ENCODE results near the gene DECR2. TPM values are rescaled to one million over a fixed set of nuclear protein-coding genes. Genes with fewer than 3 reads are reported as not detected.

The DECR2 gene
- total and polyA plus RNA-seq, 9 of the 15 experiments (the other 6 are each of a cell fraction or from before 2014, with no cell fraction given), result 1.0 to 31.9 (median 10.3) TPM

DNA sequence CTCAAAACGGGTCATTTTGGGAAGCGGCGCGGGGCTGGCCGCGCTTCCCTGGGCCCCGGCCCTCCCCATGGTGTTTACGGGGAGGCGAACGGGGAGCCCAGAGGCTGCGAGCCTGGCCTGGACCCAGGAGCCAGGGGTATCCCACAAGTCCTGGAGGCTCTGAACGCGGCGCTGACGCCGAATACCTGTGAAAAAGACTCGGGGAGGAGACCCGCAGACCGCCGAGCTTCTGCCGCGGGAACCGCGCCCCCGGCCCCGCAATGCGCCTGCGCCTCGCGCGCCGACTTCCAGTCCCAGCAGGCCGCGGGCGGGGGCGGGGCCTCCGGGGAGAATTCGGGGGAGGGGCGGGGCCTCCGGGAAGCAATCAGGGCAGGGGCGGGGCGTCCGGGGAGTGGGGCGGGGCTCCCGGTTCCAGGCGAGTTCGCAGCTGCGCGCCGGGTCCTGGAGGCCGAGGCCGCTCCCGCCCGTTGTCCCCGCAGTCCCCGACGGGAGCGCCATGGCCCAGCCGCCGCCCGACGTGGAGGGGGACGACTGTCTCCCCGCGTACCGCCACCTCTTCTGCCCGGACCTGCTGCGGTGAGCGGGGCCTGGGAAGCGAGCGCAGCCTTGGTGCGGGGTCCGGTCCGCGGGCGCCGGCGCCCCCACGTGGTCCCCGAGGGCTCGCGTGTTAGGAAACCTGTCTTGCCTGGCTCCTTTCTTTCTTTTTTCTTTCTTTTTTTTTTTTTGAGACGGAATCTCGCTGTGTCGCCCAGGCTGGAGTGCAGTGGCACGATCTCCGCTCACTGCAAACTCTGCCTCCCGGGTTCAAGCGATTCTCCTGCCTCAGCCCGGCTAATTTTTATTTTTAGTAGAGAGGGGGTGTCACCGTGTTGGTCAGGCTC is at the start of gene DECR2 (continued):
- TF ChIP-seq, protein P1, sequence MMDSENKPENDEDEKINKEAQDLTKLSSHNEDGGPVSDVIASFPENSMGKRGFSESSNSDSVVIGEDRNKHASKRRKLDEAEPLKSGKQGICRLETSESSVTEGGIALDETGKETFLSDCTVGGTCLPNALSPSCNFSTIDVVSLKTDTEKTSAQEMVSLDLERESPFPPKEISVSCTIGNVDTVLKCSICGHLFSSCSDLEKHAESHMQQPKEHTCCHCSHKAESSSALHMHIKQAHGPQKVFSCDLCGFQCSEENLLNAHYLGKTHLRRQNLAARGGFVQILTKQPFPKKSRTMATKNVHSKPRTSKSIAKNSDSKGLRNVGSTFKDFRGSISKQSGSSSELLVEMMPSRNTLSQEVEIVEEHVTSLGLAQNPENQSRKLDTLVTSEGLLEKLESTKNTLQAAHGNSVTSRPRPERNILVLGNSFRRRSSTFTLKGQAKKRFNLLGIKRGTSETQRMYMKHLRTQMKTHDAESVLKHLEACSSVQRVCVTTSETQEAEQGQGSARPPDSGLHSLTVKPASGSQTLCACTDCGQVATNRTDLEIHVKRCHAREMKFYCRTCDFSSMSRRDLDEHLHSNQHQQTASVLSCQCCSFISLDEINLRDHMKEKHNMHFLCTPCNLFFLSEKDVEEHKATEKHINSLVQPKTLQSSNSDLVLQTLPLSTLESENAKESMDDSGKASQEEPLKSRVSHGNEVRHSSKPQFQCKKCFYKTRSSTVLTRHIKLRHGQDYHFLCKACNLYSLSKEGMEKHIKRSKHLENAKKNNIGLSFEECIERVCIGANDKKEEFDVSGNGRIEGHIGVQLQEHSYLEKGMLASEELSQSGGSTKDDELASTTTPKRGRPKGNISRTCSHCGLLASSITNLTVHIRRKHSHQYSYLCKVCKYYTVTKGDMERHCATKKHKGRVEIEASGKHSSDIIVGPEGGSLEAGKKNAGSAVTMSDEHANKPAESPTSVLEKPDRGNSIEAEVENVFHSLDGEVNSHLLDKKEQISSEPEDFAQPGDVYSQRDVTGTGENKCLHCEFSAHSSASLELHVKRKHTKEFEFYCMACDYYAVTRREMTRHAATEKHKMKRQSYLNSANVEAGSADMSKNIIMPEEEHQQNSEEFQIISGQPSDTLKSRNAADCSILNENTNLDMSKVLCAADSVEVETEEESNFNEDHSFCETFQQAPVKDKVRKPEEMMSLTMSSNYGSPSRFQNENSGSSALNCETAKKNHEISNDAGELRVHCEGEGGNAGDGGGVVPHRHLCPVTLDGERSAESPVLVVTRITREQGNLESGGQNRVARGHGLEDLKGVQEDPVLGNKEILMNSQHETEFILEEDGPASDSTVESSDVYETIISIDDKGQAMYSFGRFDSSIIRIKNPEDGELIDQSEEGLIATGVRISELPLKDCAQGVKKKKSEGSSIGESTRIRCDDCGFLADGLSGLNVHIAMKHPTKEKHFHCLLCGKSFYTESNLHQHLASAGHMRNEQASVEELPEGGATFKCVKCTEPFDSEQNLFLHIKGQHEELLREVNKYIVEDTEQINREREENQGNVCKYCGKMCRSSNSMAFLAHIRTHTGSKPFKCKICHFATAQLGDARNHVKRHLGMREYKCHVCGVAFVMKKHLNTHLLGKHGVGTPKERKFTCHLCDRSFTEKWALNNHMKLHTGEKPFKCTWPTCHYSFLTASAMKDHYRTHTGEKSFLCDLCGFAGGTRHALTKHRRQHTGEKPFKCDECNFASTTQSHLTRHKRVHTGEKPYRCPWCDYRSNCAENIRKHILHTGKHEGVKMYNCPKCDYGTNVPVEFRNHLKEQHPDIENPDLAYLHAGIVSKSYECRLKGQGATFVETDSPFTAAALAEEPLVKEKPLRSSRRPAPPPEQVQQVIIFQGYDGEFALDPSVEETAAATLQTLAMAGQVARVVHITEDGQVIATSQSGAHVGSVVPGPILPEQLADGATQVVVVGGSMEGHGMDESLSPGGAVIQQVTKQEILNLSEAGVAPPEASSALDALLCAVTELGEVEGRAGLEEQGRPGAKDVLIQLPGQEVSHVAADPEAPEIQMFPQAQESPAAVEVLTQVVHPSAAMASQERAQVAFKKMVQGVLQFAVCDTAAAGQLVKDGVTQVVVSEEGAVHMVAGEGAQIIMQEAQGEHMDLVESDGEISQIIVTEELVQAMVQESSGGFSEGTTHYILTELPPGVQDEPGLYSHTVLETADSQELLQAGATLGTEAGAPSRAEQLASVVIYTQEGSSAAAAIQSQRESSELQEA (IDR thresholded peaks at IDR 0.05; ENCODE audit: low read depth), result no peak
- TF ChIP-seq, protein P2, sequence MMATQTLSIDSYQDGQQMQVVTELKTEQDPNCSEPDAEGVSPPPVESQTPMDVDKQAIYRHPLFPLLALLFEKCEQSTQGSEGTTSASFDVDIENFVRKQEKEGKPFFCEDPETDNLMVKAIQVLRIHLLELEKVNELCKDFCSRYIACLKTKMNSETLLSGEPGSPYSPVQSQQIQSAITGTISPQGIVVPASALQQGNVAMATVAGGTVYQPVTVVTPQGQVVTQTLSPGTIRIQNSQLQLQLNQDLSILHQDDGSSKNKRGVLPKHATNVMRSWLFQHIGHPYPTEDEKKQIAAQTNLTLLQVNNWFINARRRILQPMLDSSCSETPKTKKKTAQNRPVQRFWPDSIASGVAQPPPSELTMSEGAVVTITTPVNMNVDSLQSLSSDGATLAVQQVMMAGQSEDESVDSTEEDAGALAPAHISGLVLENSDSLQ (IDR thresholded peaks at IDR 0.05), result no peak
- 0 out of 2 replicates have a peak, but pooled peaks have one; percentile 24 for TF ChIP-seq E2F3 (CRISPR knock-in tag; IDR thresholded peaks at IDR 0.05)
- peak; percentile 28; the same call in 1 of the 2 replicates for TF ChIP-seq NCOA1 (IDR thresholded peaks at IDR 0.05; ENCODE audit: low read depth)
- TF ChIP-seq, protein P3, sequence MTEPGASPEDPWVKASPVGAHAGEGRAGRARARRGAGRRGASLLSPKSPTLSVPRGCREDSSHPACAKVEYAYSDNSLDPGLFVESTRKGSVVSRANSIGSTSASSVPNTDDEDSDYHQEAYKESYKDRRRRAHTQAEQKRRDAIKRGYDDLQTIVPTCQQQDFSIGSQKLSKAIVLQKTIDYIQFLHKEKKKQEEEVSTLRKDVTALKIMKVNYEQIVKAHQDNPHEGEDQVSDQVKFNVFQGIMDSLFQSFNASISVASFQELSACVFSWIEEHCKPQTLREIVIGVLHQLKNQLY (CRISPR knock-in tag; conservative IDR thresholded peaks at IDR 0.05), result no peak
- no peak for TF ChIP-seq SIRT6 (IDR thresholded peaks at IDR 0.05; ENCODE audit: low read depth, low read length)
- TF ChIP-seq ZNF174 (CRISPR knock-in tag; IDR thresholded peaks at IDR 0.05), result no peak
- no peak for TF ChIP-seq ZNF175 (CRISPR knock-in tag; IDR thresholded peaks at IDR 0.05; ENCODE audit: low read depth)
- TF ChIP-seq ZNF57 (CRISPR knock-in tag; IDR thresholded peaks at IDR 0.05), result no peak
- TF ChIP-seq, protein P4, sequence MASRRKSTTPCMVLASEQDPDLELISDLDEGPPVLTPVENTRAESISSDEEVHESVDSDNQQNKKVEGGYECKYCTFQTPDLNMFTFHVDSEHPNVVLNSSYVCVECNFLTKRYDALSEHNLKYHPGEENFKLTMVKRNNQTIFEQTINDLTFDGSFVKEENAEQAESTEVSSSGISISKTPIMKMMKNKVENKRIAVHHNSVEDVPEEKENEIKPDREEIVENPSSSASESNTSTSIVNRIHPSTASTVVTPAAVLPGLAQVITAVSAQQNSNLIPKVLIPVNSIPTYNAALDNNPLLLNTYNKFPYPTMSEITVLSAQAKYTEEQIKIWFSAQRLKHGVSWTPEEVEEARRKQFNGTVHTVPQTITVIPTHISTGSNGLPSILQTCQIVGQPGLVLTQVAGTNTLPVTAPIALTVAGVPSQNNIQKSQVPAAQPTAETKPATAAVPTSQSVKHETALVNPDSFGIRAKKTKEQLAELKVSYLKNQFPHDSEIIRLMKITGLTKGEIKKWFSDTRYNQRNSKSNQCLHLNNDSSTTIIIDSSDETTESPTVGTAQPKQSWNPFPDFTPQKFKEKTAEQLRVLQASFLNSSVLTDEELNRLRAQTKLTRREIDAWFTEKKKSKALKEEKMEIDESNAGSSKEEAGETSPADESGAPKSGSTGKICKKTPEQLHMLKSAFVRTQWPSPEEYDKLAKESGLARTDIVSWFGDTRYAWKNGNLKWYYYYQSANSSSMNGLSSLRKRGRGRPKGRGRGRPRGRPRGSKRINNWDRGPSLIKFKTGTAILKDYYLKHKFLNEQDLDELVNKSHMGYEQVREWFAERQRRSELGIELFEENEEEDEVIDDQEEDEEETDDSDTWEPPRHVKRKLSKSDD (conservative IDR thresholded peaks at IDR 0.05; ENCODE audit: low read length), result no peak
- TF ChIP-seq L3MBTL2 (IDR thresholded peaks at IDR 0.05), result peak; percentile 78
- peak; percentile 78 for TF ChIP-seq ZNF384 (IDR thresholded peaks at IDR 0.05; ENCODE audit: low read depth, low read length)

All from K562 (cell line).